Fibroblast of mammary gland (primary cell): ENCODE measurements around the gene AKAP8.

Experiments
- DNase-seq: peaks from one replicate; pipeline ENCODE4 v3.0.0-alpha.2; 2010; ENCODE audit warnings: low read depth
- H3K4me3 ChIP-seq: 2 replicates; pipeline ENCODE4 v1.5.1; 2011; ENCODE audit warnings: low read depth, mild to moderate bottlenecking, low read length, moderate library complexity; ENCODE audit not compliant: control insufficient read depth
- CTCF ChIP-seq: conservative IDR thresholded peaks from 2 replicates; pipeline ENCODE4 v1.5.1; 2011; ENCODE audit warnings: low read depth, low read length, inconsistent platforms; ENCODE audit not compliant: control insufficient read depth, insufficient read depth

The AKAP8 gene

GRCh38 chr19:15374105-15374651 is 5.4 kb downstream of the AKAP8 start:
- DNase-seq, result no peak
- H3K4me3 ChIP-seq, result no peak overlapping the region
- TF ChIP-seq CTCF, result no peak

- no peak for TF ChIP-seq CTCF
- no peak overlapping the region for H3K4me3 ChIP-seq
- no peak for DNase-seq
These were observed 5.9 kb downstream of the AKAP8 start for GRCh38 chr19:15373644-15374043.

DNA sequence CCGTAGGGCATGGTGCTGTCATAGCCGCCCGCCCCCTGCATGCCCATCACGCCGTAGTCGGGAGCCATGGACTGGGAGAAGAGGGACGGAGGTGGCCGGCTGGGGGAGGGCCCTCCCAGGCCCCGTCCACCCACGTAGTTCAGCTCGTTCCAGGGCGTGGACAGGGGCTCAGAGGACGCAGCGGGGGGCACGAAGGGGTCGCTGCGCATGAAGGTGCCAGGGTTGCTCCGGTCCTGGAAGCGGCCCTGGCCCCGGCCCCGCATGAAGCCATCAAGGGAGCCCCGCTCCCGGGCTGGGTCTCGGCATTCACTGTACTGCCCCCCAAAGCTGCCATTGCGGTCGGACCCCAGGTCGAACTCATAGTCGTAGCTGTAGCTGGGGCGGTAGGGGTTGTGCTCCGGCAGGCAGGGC is 6.7 kb downstream of the AKAP8 start:
- H3K4me3 ChIP-seq, result no peak overlapping the region
- no peak for DNase-seq
- no peak for TF ChIP-seq CTCF

DNA sequence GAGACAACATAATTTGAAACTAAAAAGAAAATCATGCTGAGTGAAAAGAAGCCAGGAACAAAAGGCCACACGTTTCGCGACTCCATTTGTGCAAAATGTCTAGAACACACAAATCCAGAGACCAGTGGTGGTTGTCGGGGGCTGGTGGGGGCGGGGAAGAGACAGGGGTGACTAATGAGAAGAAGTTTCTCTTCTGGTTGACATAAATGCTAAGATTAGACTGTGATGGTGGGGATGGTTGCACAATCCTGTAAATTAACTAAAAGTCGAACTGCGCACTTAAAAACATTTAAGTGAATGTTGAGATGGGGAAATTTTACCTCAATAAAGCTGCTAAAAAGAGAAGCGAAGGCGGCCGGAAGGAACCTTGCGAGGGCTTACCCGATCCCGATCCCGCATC is 7.1 kb downstream of the AKAP8 start:
- DNase-seq, result no peak
- no peak for TF ChIP-seq CTCF
- no peak overlapping the region for H3K4me3 ChIP-seq

GRCh38 chr19:15371786-15372380 is 7.7 kb downstream of the AKAP8 start:
- no peak overlapping the region for H3K4me3 ChIP-seq
- TF ChIP-seq CTCF, result no peak

DNA sequence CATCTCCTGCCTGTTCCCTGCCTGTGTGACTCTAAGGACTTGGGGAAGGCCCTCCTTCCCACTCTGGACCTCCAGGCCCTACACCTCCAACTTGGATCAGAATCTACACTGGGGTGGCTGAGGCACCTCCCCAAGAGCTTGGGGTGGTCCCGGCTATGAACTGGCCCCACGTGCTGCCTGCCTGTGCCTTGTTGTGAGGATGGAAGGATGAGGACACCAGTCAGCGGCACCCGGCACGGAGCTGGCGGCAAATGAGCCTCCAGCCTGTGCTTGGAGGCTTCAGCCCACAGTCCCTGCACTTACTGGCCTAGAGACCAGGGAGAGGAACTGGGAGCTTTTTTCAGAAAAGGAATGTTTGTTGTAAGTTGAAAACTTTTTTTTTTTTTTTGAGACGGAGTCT is 8.5 kb downstream of the AKAP8 start:
- no peak for TF ChIP-seq CTCF
- H3K4me3 ChIP-seq, result no peak overlapping the region
- DNase-seq, result no peak

More at GRCh38 chr19:15371786-15372380, 7.7 kb downstream of the AKAP8 start:
- DNase-seq, result no peak

- no peak for DNase-seq
- H3K4me3 ChIP-seq, result no peak overlapping the region
- TF ChIP-seq CTCF, result no peak
These were observed 10.0 kb downstream of the AKAP8 start for GRCh38 chr19:15369594-15369891.
